ENCODE results near the gene CD276.
A peak's percentile ranks its signal among the peaks of the same experiment; 100 is the strongest.

Gene CD276

DNA sequence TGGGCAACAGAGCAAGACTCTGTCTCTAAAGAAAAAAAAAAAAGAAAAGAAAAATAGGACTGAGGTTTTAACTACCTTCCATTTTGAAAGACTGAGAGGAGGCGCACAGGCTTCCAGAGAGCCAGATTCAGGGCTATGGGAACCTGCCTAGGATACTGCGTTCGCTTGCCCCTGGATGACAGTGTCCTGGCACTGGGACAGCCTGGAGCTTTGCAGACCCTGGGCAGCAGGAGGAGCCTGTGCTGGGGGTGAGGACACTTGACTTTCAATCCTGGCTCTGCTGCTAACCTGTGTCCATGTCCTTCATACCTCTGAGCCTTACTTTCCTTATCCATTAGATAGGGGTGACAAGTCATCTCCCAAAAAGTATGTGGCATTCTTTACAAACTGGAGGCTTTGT, 31.2 kb downstream of the CD276 start:
- Histone ChIP-seq H3K27me3 (ENCODE audit: low read depth, low read length) (peaks cover 41% of the 10 kb centered on the region), H3K4me1 (ENCODE audit: low read length) (no peaks in the 10 kb centered on the region), H3K9ac (ENCODE audit: low read length) (no peak overlapping the region), H3K27ac (ENCODE audit: low read length) (no peak overlapping the region), H3K4me2 (ENCODE audit: low read length) (no peak overlapping the region), H3K79me2 (ENCODE audit: low read length) (no peaks in the 10 kb centered on the region), H2AFZ (ENCODE audit: low read depth, low read length) (no peak overlapping the region), H3K36me3 (replicated peaks; ENCODE audit: low read depth, low read length) (no peaks in the 10 kb centered on the region), H3K4me3 (ENCODE audit: low read length) (no peak overlapping the region), H4K20me1 (ENCODE audit: insufficient read depth, low read length) (no peaks in the 10 kb centered on the region), H3K9me3 (ENCODE audit: insufficient read depth, low read length) (no peaks in the 10 kb centered on the region)
- TF ChIP-seq, protein P1, sequence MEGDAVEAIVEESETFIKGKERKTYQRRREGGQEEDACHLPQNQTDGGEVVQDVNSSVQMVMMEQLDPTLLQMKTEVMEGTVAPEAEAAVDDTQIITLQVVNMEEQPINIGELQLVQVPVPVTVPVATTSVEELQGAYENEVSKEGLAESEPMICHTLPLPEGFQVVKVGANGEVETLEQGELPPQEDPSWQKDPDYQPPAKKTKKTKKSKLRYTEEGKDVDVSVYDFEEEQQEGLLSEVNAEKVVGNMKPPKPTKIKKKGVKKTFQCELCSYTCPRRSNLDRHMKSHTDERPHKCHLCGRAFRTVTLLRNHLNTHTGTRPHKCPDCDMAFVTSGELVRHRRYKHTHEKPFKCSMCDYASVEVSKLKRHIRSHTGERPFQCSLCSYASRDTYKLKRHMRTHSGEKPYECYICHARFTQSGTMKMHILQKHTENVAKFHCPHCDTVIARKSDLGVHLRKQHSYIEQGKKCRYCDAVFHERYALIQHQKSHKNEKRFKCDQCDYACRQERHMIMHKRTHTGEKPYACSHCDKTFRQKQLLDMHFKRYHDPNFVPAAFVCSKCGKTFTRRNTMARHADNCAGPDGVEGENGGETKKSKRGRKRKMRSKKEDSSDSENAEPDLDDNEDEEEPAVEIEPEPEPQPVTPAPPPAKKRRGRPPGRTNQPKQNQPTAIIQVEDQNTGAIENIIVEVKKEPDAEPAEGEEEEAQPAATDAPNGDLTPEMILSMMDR (IDR thresholded peaks at IDR 0.05; ENCODE audit: low read depth, low read length) = no peak
- no peak for TF ChIP-seq EZH2phosphoT487 (IDR thresholded peaks at IDR 0.05; ENCODE audit: low read depth)

DNA sequence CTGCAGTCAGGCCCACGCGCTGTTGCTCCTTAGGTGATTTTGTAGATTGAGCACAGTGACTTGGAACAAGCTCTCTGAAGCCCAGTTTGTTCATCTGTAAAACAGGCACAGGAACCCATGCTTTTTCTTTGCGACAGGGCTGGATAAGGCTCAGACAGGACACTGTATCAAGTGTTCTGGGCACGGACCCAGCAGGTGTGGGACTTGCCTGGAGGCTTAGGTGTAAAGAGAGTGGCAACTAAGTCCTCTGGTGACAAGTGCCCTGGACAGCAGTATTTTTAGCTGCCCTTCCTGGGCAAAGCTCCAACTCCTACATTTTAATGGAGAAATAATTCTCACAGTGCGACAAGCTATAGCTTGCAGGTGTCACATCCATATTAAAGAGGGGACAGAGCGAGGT, 32.2 kb downstream of the CD276 start:
- no peak overlapping the region for H2AFZ ChIP-seq (ENCODE audit: low read depth, low read length)
- peaks cover 47% of the 10 kb centered on the region for H3K27me3 ChIP-seq (ENCODE audit: low read depth, low read length)
- H3K4me2 ChIP-seq (ENCODE audit: low read length) = no peak overlapping the region
- no peak overlapping the region for H3K9ac ChIP-seq (ENCODE audit: low read length)
- no peaks in the 10 kb centered on the region for H3K79me2 ChIP-seq (ENCODE audit: low read length)
- no peak overlapping the region for H3K27ac ChIP-seq (ENCODE audit: low read length)
- H3K9me3 ChIP-seq (ENCODE audit: insufficient read depth, low read length) = no peaks in the 10 kb centered on the region
- H3K36me3 ChIP-seq (replicated peaks; ENCODE audit: low read depth, low read length) = no peaks in the 10 kb centered on the region
- H3K4me3 ChIP-seq (ENCODE audit: low read length) = no peak overlapping the region
- no peaks in the 10 kb centered on the region for H3K4me1 ChIP-seq (ENCODE audit: low read length)
- no peaks in the 10 kb centered on the region for H4K20me1 ChIP-seq (ENCODE audit: insufficient read depth, low read length)
- TF ChIP-seq, protein P1 (IDR thresholded peaks at IDR 0.05; ENCODE audit: low read depth, low read length) = no peak
- TF ChIP-seq EZH2phosphoT487 (IDR thresholded peaks at IDR 0.05; ENCODE audit: low read depth) = no peak

DNA sequence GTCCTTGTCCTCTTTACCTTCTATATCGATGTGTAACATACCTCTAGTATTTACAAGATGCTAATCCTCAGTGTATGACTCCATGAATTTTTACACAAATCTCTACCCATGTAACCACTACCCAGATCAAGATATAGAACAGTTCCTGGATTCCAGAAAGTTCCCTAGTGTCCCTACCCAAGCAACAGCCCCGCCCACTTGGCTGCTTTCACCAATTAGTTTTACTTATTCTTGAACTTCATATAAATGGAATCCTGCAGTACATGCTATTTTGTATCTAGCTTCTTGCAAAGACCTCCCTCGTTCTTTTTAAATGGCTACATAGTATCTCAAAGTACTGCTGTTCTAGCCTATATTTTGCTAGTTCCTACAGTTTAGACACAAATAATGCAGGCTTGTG, 33.0 kb downstream of the CD276 start:
- H3K9me3 ChIP-seq (ENCODE audit: insufficient read depth, low read length) = no peaks in the 10 kb centered on the region
- H3K27ac ChIP-seq (ENCODE audit: low read length) = no peak overlapping the region

DNA sequence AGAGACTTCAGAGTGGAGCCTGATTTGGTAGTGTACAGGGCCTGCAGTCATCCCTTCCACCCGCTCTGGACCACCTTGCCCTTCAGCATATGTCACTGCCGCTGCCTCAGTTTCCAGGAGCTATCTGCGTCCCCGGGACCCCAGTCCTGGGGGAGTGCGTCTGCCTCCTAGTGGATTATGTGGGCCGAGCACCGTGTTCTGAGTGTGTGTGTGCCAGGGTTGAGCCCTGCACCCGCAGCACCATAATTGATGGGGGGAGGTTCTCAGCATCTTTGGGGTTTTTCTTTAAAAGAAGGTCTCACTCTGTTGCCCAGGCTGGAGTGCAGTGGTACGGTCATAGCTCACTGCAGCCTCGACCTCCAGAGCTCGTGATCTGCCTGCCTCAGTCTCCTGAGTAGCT, 33.6 kb downstream of the CD276 start:
- H4K20me1 ChIP-seq (ENCODE audit: insufficient read depth, low read length) = no peaks in the 10 kb centered on the region
- H3K4me3 ChIP-seq (ENCODE audit: low read length) = no peak overlapping the region
- H3K4me2 ChIP-seq (ENCODE audit: low read length) = no peak overlapping the region
- H2AFZ ChIP-seq (ENCODE audit: low read depth, low read length) = no peak overlapping the region
- H3K36me3 ChIP-seq (replicated peaks; ENCODE audit: low read depth, low read length) = no peaks in the 10 kb centered on the region
- H3K9ac ChIP-seq (ENCODE audit: low read length) = no peak overlapping the region
- H3K79me2 ChIP-seq (ENCODE audit: low read length) = no peaks in the 10 kb centered on the region
- no peak for TF ChIP-seq EZH2phosphoT487 (IDR thresholded peaks at IDR 0.05; ENCODE audit: low read depth)
- TF ChIP-seq, protein P1 (IDR thresholded peaks at IDR 0.05; ENCODE audit: low read depth, low read length) = peak; percentile 25
- no peaks in the 10 kb centered on the region for H3K9me3 ChIP-seq (ENCODE audit: insufficient read depth, low read length)
- H3K27me3 ChIP-seq (ENCODE audit: low read depth, low read length) = peaks cover 51% of the 10 kb centered on the region
- no peak overlapping the region for H3K27ac ChIP-seq (ENCODE audit: low read length)
- H3K4me1 ChIP-seq (ENCODE audit: low read length) = no peaks in the 10 kb centered on the region

More for the DNA sequence above, 33.0 kb downstream of the CD276 start:
- Histone ChIP-seq H3K27me3 (ENCODE audit: low read depth, low read length) (peaks cover 47% of the 10 kb centered on the region), H3K9ac (ENCODE audit: low read length) (no peak overlapping the region), H3K4me2 (ENCODE audit: low read length) (no peak overlapping the region), H3K4me1 (ENCODE audit: low read length) (no peaks in the 10 kb centered on the region), H3K36me3 (replicated peaks; ENCODE audit: low read depth, low read length) (no peaks in the 10 kb centered on the region), H2AFZ (ENCODE audit: low read depth, low read length) (no peak overlapping the region), H3K4me3 (ENCODE audit: low read length) (no peak overlapping the region), H3K79me2 (ENCODE audit: low read length) (no peaks in the 10 kb centered on the region), H4K20me1 (ENCODE audit: insufficient read depth, low read length) (no peaks in the 10 kb centered on the region)
- TF ChIP-seq, protein P1 (IDR thresholded peaks at IDR 0.05; ENCODE audit: low read depth, low read length) = no peak
- TF ChIP-seq EZH2phosphoT487 (IDR thresholded peaks at IDR 0.05; ENCODE audit: low read depth) = no peak
